Mesenchymal stem cell (in vitro differentiated cells and primary cell): ENCODE results near the gene WWOX.

Experiments used
- DNase-seq: peaks from one replicate; pipeline ENCODE4 v3.0.0-alpha.2; 2013
- H2AFZ ChIP-seq: one replicate; pipeline ENCODE4 v1.6.1; 2013; ENCODE audit warnings: low read depth, mild to moderate bottlenecking, control low read depth, inconsistent platforms, low read length, moderate library complexity
- H2AK5ac ChIP-seq: 2 replicates; pipeline ENCODE4 v1.6.1; 2013; ENCODE audit warnings: low read length, moderate library complexity, mild to moderate bottlenecking, inconsistent platforms; ENCODE audit not compliant: severe bottlenecking
- H2BK120ac ChIP-seq: one replicate; pipeline ENCODE4 v1.6.1; 2013; ENCODE audit warnings: low read depth, mild to moderate bottlenecking, inconsistent platforms, low read length, moderate library complexity
- H2BK12ac ChIP-seq, 2 experiments: one replicate each; pipeline ENCODE4 v1.6.1; 2013; ENCODE audit warnings: inconsistent platforms in 2 of 2, low read length in 2 of 2, mild to moderate bottlenecking in 2 of 2, moderate library complexity in 2 of 2, control low read depth in 1 of 2
- H2BK15ac ChIP-seq: one replicate; pipeline ENCODE4 v1.6.1; 2013; ENCODE audit warnings: mild to moderate bottlenecking, low read depth, inconsistent platforms; ENCODE audit not compliant: poor library complexity, severe bottlenecking
- H2BK5ac ChIP-seq: 2 replicates; pipeline ENCODE4 v1.6.1; 2013; ENCODE audit warnings: low read depth, mild to moderate bottlenecking, low read length, control low read depth, inconsistent platforms; ENCODE audit not compliant: poor library complexity, severe bottlenecking
- H3K14ac ChIP-seq, 2 experiments: one replicate each; pipeline ENCODE4 v1.6.1; 2013; ENCODE audit warnings: inconsistent platforms in 2 of 2, low read length in 2 of 2, control low read depth in 1 of 2, mild to moderate bottlenecking in 1 of 2, moderate library complexity in 1 of 2
- H3K18ac ChIP-seq, 2 experiments: one replicate each; pipeline ENCODE4 v1.6.1; 2013; ENCODE audit warnings: inconsistent platforms in 2 of 2, low read length in 2 of 2, control low read depth in 1 of 2, low read depth in 1 of 2, mild to moderate bottlenecking in 1 of 2
- H3K23ac ChIP-seq, 2 experiments: one replicate each; pipeline ENCODE4 v1.6.1; 2013; ENCODE audit warnings: inconsistent platforms in 2 of 2, low read length in 2 of 2, mild to moderate bottlenecking in 2 of 2, moderate library complexity in 2 of 2, control low read depth in 1 of 2
- H3K27ac ChIP-seq: 2 replicates; pipeline ENCODE4 v1.5.1; 2013; ENCODE audit warnings: mild to moderate bottlenecking, moderate library complexity, low read length, control low read depth, inconsistent platforms; ENCODE audit not compliant: poor library complexity, severe bottlenecking
- H3K27me3 ChIP-seq, 2 experiments: 2 replicates each; pipeline versions ENCODE4 v1.6.1 to v1.7.0; 2013; ENCODE audit warnings: low read length in 2 of 2, mild to moderate bottlenecking in 2 of 2, moderate library complexity in 2 of 2, control low read depth in 1 of 2, inconsistent platforms in 1 of 2; ENCODE audit not compliant: control insufficient read depth in 1 of 2, insufficient read depth in 1 of 2
- H3K36me3 ChIP-seq, 2 experiments: 2 replicates each; pipeline versions ENCODE4 v1.6.1 to v1.7.0; 2013; ENCODE audit warnings: low read length in 2 of 2, control low read depth in 1 of 2, inconsistent platforms in 1 of 2, low read depth in 1 of 2, mild to moderate bottlenecking in 1 of 2; ENCODE audit not compliant: insufficient read depth in 2 of 2, control insufficient read depth in 1 of 2
- H3K4ac ChIP-seq, 2 experiments: one replicate each; pipeline ENCODE4 v1.6.1; 2013; ENCODE audit warnings: inconsistent platforms in 2 of 2, low read length in 2 of 2, mild to moderate bottlenecking in 2 of 2, moderate library complexity in 2 of 2, control low read depth in 1 of 2, low read depth in 1 of 2
- H3K4me1 ChIP-seq: 2 replicates; pipeline ENCODE4 v1.6.1; 2013; ENCODE audit warnings: low read depth, low read length, control low read depth; ENCODE audit not compliant: control insufficient read depth, insufficient read depth
- H3K4me2 ChIP-seq: 2 replicates; pipeline ENCODE4 v1.6.1; 2013; ENCODE audit warnings: low read length, mild to moderate bottlenecking, inconsistent platforms; ENCODE audit not compliant: poor library complexity, severe bottlenecking
- H3K4me3 ChIP-seq, 2 experiments: 2 replicates each; pipeline versions ENCODE4 v1.5.1 to v1.7.0; 2013; ENCODE audit warnings: low read length in 2 of 2, mild to moderate bottlenecking in 2 of 2, control low read depth in 1 of 2, low read depth in 1 of 2; ENCODE audit not compliant: insufficient read depth in 1 of 2
- H3K79me1 ChIP-seq: replicated peaks from 2 replicates; pipeline ENCODE4 v1.6.1; 2013; ENCODE audit warnings: mild to moderate bottlenecking, control low read depth, low read length, inconsistent platforms; ENCODE audit not compliant: poor library complexity, severe bottlenecking
- H3K9ac ChIP-seq: 2 replicates; pipeline ENCODE4 v1.7.0; 2013; ENCODE audit warnings: mild to moderate bottlenecking, low read length, moderate library complexity
- H3K9me3 ChIP-seq: 2 replicates; pipeline ENCODE4 v1.7.0; 2013; ENCODE audit warnings: mild to moderate bottlenecking, low read length; ENCODE audit not compliant: control insufficient read depth
- H4K8ac ChIP-seq: one replicate; pipeline ENCODE4 v1.6.1; 2013; ENCODE audit warnings: inconsistent platforms, mild to moderate bottlenecking, low read length, moderate library complexity
- H4K91ac ChIP-seq: one replicate; pipeline ENCODE4 v1.6.1; 2013; ENCODE audit warnings: mild to moderate bottlenecking, low read length, inconsistent platforms
- WGBS: methylation state at CpG from one replicate; pipeline ENCODE4 v1.1.7; 2013; ENCODE audit warnings: mixed read lengths; 5-methylcytosine and 5-hydroxymethylcytosine counted together

Gene WWOX

DNA sequence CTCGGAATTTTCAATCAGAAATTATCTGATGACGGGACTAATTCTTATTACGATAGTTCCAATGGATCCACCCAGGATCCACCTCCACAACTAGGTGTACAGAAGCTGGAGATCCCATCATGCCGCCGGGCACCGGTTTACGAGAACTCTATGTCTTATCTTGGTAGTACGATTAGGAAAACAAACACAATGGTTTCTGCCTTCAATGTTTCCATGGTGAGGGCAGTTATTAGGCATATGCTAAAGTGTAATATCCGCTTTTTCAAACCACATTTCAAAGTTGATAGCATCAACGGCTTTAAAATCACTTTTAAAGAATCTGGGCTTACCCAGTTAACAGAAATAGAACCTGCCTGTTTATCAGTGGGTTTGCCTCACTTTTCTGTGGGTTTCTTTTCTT lies 795.4 kb downstream of the WWOX start:
- Histone ChIP-seq H3K18ac (no peak overlapping the region), H3K9ac (no peak overlapping the region), H2BK5ac (no peak overlapping the region), H4K91ac (no peak overlapping the region), H3K4me2 (no peak overlapping the region), H2AK5ac (no peak overlapping the region), H3K4me3 (no peak overlapping the region), H3K4me1 (no peaks in the 10 kb centered on the region), H4K8ac (no peak overlapping the region), H3K14ac (no peak overlapping the region), H3K36me3 (no peaks in the 10 kb centered on the region), H2AFZ (no peak overlapping the region), H2BK12ac (no peak overlapping the region), H3K27me3 (no peaks in the 10 kb centered on the region), H3K23ac (no peak overlapping the region), H3K79me1 (no peaks in the 10 kb centered on the region), H2BK15ac (no peak overlapping the region), H3K27ac (no peak overlapping the region), H2BK120ac (no peak overlapping the region), H3K4ac (no peak overlapping the region), H3K9me3 (no peaks in the 10 kb centered on the region)
- 96% methylated on average over 9 of the region's 10 CpGs for WGBS
- no peak for DNase-seq

DNA sequence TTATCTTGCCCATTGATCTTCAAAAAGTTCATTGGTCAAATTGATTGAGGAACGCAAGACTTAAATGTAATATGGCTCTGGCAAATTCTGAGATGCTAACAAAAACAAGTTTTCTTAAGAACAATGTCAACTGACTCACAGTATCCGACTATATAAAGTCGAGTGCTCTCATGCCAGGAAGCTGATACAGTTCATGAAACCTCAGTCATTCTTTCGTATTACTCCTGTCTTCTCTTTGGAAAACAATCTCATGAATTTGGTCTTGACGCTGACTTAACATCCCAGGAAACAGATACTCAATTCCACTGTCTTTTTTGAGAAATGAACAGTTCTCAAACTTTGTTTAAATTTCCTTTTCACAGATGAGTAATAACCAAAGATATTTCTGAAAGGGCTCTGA lies 796.2 kb downstream of the WWOX start:
- Histone ChIP-seq H2BK120ac (no peak overlapping the region), H3K4ac (no peak overlapping the region), H3K18ac (no peak overlapping the region), H2BK5ac (no peak overlapping the region), H2BK12ac (no peak overlapping the region), H3K27me3 (no peaks in the 10 kb centered on the region), H4K91ac (no peak overlapping the region), H4K8ac (no peak overlapping the region), H3K4me1 (no peaks in the 10 kb centered on the region), H3K9ac (peak overlapping the region; percentile 50), H3K9me3 (no peaks in the 10 kb centered on the region), H2AFZ (no peak overlapping the region), H2AK5ac (no peak overlapping the region), H2BK15ac (no peak overlapping the region), H3K4me3 (no peak overlapping the region), H3K36me3 (no peaks in the 10 kb centered on the region), H3K4me2 (no peak overlapping the region), H3K14ac (no peak overlapping the region), H3K79me1 (no peaks in the 10 kb centered on the region), H3K23ac (no peak overlapping the region), H3K27ac (no peak overlapping the region)
- WGBS = 51% methylated on average over 4 of the region's 5 CpGs
- peak; percentile 15 for DNase-seq

DNA sequence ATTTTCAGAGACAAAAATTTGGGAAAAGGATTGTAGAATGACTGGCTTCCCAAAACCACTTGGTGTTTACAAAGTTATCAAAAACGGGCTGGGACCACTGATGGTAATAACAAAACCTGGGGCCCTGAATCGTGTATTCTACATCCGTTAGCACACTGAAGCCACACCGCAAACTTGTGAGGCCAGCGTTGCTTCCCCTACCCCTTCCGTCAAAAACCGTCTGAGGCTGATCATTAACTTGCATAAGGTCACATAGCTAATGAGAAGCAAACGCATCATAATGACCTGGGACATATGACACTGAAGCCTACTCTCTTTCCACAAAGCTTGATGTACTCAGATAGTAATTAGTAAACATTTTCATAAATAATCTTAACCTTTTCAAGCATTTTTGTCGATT lies 796.8 kb downstream of the WWOX start:
- no peak overlapping the region for H2BK15ac ChIP-seq
- no peaks in the 10 kb centered on the region for H3K79me1 ChIP-seq
- no peak overlapping the region for H3K4ac ChIP-seq
- no peak overlapping the region for H3K23ac ChIP-seq
- no peak overlapping the region for H3K27ac ChIP-seq
- no peak overlapping the region for H2AK5ac ChIP-seq
- H3K27me3 ChIP-seq = no peaks in the 10 kb centered on the region
- no peak overlapping the region for H4K91ac ChIP-seq
- no peak for DNase-seq
- no peak overlapping the region for H2BK5ac ChIP-seq
- no peak overlapping the region for H3K4me3 ChIP-seq
- 84% methylated on average over 7 of the region's 9 CpGs for WGBS
- no peak overlapping the region for H4K8ac ChIP-seq
- no peak overlapping the region for H2BK120ac ChIP-seq
- H3K9ac ChIP-seq = no peak overlapping the region
- no peak overlapping the region for H2BK12ac ChIP-seq
- no peak overlapping the region for H2AFZ ChIP-seq
- no peaks in the 10 kb centered on the region for H3K9me3 ChIP-seq
- H3K4me1 ChIP-seq = no peaks in the 10 kb centered on the region
- no peaks in the 10 kb centered on the region for H3K36me3 ChIP-seq
- no peak overlapping the region for H3K18ac ChIP-seq
- H3K14ac ChIP-seq = no peak overlapping the region
- H3K4me2 ChIP-seq = no peak overlapping the region

DNA sequence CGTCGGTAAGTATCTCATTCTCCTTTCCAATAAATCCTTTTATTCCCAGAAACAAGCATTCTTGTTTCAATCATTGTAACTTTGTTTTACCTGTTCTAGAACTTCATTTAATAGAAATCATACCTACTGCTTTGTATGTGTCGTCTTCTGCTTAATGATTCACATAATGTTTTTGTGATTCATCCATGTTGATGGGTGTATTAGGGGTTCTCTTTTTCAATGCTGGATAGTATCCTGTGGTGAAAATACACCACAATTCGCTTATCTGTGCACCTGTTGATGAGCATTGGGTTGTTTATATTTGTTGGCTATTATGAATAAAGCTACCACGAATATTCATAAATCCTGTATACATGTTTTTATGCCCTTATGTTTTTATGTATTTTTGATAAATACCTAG lies 797.8 kb downstream of the WWOX start:
- Histone ChIP-seq H2AK5ac (no peak overlapping the region), H3K27me3 (no peaks in the 10 kb centered on the region), H3K14ac (no peak overlapping the region), H3K36me3 (no peaks in the 10 kb centered on the region), H2BK15ac (no peak overlapping the region), H3K79me1 (no peaks in the 10 kb centered on the region), H3K4me1 (no peaks in the 10 kb centered on the region), H3K9me3 (no peaks in the 10 kb centered on the region), H4K91ac (no peak overlapping the region), H3K23ac (no peak overlapping the region), H3K4ac (no peak overlapping the region), H3K27ac (no peak overlapping the region), H3K4me3 (no peak overlapping the region), H3K18ac (no peak overlapping the region), H3K4me2 (no peak overlapping the region), H2AFZ (no peak overlapping the region), H2BK12ac (no peak overlapping the region), H2BK5ac (no peak overlapping the region), H2BK120ac (no peak overlapping the region), H4K8ac (no peak overlapping the region), H3K9ac (no peak overlapping the region)
- no peak for DNase-seq
- 100% methylated on average over 3 of the region's 5 CpGs for WGBS
